Neuronal stem cell (in vitro differentiated cells): Measurements from ENCODE around the gene GDE1.
A peak's percentile ranks its signal among the peaks of the same experiment; 100 is the strongest.

Experiments used
- DNase-seq: peaks from one replicate; pipeline ENCODE4 v3.0.0-alpha.2; 2013; ENCODE audit warnings: low spot score
- H2AFZ ChIP-seq: one replicate; pipeline ENCODE4 v1.6.1; 2013; ENCODE audit warnings: mild to moderate bottlenecking, low read length, inconsistent platforms
- H2AK5ac ChIP-seq: 2 replicates; pipeline ENCODE4 v1.6.1; 2013; ENCODE audit warnings: low read depth, mild to moderate bottlenecking, inconsistent platforms, low read length, moderate library complexity, mixed read lengths
- H2BK120ac ChIP-seq: 2 replicates; pipeline ENCODE4 v1.6.1; 2013; ENCODE audit warnings: low read depth, mild to moderate bottlenecking, inconsistent platforms, low read length, moderate library complexity, mixed read lengths
- H2BK12ac ChIP-seq: one replicate; pipeline ENCODE4 v1.6.1; 2013; ENCODE audit warnings: low read length, inconsistent platforms
- H2BK15ac ChIP-seq: 2 replicates; pipeline ENCODE4 v1.6.1; 2013; ENCODE audit warnings: mild to moderate bottlenecking, low read length, inconsistent platforms, mixed read lengths
- H2BK5ac ChIP-seq: one replicate; pipeline ENCODE4 v1.6.1; 2013; ENCODE audit warnings: inconsistent platforms, mild to moderate bottlenecking, low read length, moderate library complexity
- H3K14ac ChIP-seq: one replicate; pipeline ENCODE4 v1.6.1; 2013; ENCODE audit warnings: low read length, inconsistent platforms
- H3K18ac ChIP-seq: 2 replicates; pipeline ENCODE4 v1.6.1; 2013; ENCODE audit warnings: low read length, inconsistent platforms
- H3K23ac ChIP-seq: 2 replicates; pipeline ENCODE4 v1.6.1; 2013; ENCODE audit warnings: low read depth, mild to moderate bottlenecking, mixed read lengths, low read length, inconsistent platforms; ENCODE audit not compliant: poor library complexity
- H3K27ac ChIP-seq: replicated peaks from 3 replicates; pipeline ENCODE4 v1.5.1; 2013; ENCODE audit warnings: low read length, inconsistent platforms
- H3K27me3 ChIP-seq, 3 experiments: 2 replicates each; pipeline ENCODE4 v1.6.1; 2013; ENCODE audit warnings: low read length in 3 of 3, mild to moderate bottlenecking in 2 of 3, inconsistent platforms in 1 of 3, low read depth in 1 of 3, mixed read lengths in 1 of 3, moderate library complexity in 1 of 3; ENCODE audit not compliant: control insufficient read depth in 3 of 3, insufficient read depth in 3 of 3
- H3K36me3 ChIP-seq, 2 donors: replicated peaks in 1 of 2; 2 replicates each; pipeline ENCODE4 v1.6.1; 2013; ENCODE audit warnings: low read length in 2 of 2; ENCODE audit not compliant: control insufficient read depth in 2 of 2, insufficient read depth in 2 of 2
- H3K4ac ChIP-seq: 2 replicates; pipeline ENCODE4 v1.6.1; 2013; ENCODE audit warnings: inconsistent platforms, mild to moderate bottlenecking, low read length, moderate library complexity
- H3K4me1 ChIP-seq, 2 donors: 1 replicate in 1 of 2; 2 replicates in 1 of 2; pipeline ENCODE4 v1.6.1; 2013; ENCODE audit warnings: low read length in 2 of 2, low read depth in 1 of 2; ENCODE audit not compliant: control insufficient read depth in 2 of 2, insufficient read depth in 1 of 2
- H3K4me2 ChIP-seq: one replicate; pipeline ENCODE4 v1.6.1; 2013; ENCODE audit warnings: mild to moderate bottlenecking, low read length, inconsistent platforms; ENCODE audit not compliant: insufficient read depth, poor library complexity, severe bottlenecking
- H3K4me3 ChIP-seq, 2 donors: 2 replicates each; pipeline ENCODE4 v1.5.1; 2013; ENCODE audit warnings: low read length in 2 of 2, mild to moderate bottlenecking in 2 of 2, inconsistent platforms in 1 of 2, moderate library complexity in 1 of 2
- H3K79me1 ChIP-seq: one replicate; pipeline ENCODE4 v1.6.1; 2013; ENCODE audit warnings: low read depth, mild to moderate bottlenecking, inconsistent platforms, low read length, moderate library complexity
- H3K9ac ChIP-seq: one replicate; pipeline ENCODE4 v1.6.1; 2013; ENCODE audit warnings: mild to moderate bottlenecking, low read depth, low read length, inconsistent platforms; ENCODE audit not compliant: poor library complexity
- H3K9me3 ChIP-seq, 2 donors: replicated peaks in 1 of 2; 2 replicates each; pipeline versions ENCODE3 to v1.6.1; 2013; ENCODE audit warnings: low read length in 2 of 2, mild to moderate bottlenecking in 2 of 2, inconsistent platforms in 1 of 2, low read depth in 1 of 2, mixed read lengths in 1 of 2, moderate library complexity in 1 of 2; ENCODE audit not compliant: control insufficient read depth in 2 of 2, insufficient read depth in 1 of 2
- H4K8ac ChIP-seq: one replicate; pipeline ENCODE4 v1.6.1; 2013; ENCODE audit warnings: low read depth, mild to moderate bottlenecking, inconsistent platforms, low read length, moderate library complexity
- H4K91ac ChIP-seq: one replicate; pipeline ENCODE4 v1.6.1; 2013; ENCODE audit warnings: low read length, low read depth, mild to moderate bottlenecking, inconsistent platforms; ENCODE audit not compliant: poor library complexity
- WGBS, 2 donors: extraction: QIAGEN DNeasy Blood & Tissue Kit; methylation state at CpG; one replicate each; pipeline ENCODE4 v1.1.7; 2013; ENCODE audit warnings: missing lambda C conversion rate in 2 of 2, mixed read lengths in 1 of 2; ENCODE audit not compliant: insufficient read length in 2 of 2, insufficient replicate concordance in 1 of 2; ENCODE audit errors: extremely low coverage in 2 of 2; 5-methylcytosine and 5-hydroxymethylcytosine counted together

Gene GDE1

GRCh38 chr16:19478505-19478904 lies 43.4 kb downstream of the GDE1 start:
- H3K9ac ChIP-seq, result no peak overlapping the region
- H4K8ac ChIP-seq, result no peak overlapping the region
- H2AK5ac ChIP-seq, result no peak overlapping the region
- no peak overlapping the region for H3K4me3 ChIP-seq
- H4K91ac ChIP-seq, result no peak overlapping the region
- H3K4ac ChIP-seq, result no peak overlapping the region
- H2BK5ac ChIP-seq, result no peak overlapping the region
- no peak overlapping the region for H3K18ac ChIP-seq
- H2BK15ac ChIP-seq, result no peak overlapping the region
- no peak overlapping the region for H3K27ac ChIP-seq
- H3K14ac ChIP-seq, result no peak overlapping the region
- H3K4me1 ChIP-seq, result peaks cover 0 to 5% of the 10 kb centered on the region in 2 donors
- H2BK12ac ChIP-seq, result no peak overlapping the region
- H3K79me1 ChIP-seq, result no peaks in the 10 kb centered on the region
- no peak overlapping the region for H2BK120ac ChIP-seq
- 100% methylated on average over 1 of the region's 1 CpG; no CpG with 5 or more reads in 1 of the 2 donors for WGBS, 2 donors
- H3K4me2 ChIP-seq, result no peak overlapping the region
- H2AFZ ChIP-seq, result no peak overlapping the region
- no peak for DNase-seq
- H3K23ac ChIP-seq, result no peak overlapping the region
- H3K27me3 ChIP-seq, result peaks cover 0 to 6% (median 0%) of the 10 kb centered on the region in 3 experiments
- no peaks in the 10 kb centered on the region for H3K36me3 ChIP-seq
- H3K9me3 ChIP-seq, result no peaks in the 10 kb centered on the region

- Histone ChIP-seq H4K8ac (no peak overlapping the region), H3K9me3 (no peaks in the 10 kb centered on the region), H2AFZ (peak overlapping the region; percentile 45), H3K18ac (no peak overlapping the region), H3K4me2 (no peak overlapping the region), H3K9ac (no peak overlapping the region), H2AK5ac (no peak overlapping the region), H4K91ac (no peak overlapping the region), H3K4me1 (peaks cover 0 to 5% of the 10 kb centered on the region in 2 donors), H2BK5ac (no peak overlapping the region), H2BK15ac (no peak overlapping the region), H3K4ac (no peak overlapping the region), H2BK12ac (no peak overlapping the region), H3K79me1 (no peaks in the 10 kb centered on the region), H3K27me3 (peaks cover 0 to 6% (median 0%) of the 10 kb centered on the region in 3 experiments), H3K23ac (no peak overlapping the region), H3K14ac (no peak overlapping the region), H3K36me3 (no peaks in the 10 kb centered on the region), H3K4me3 (no peak overlapping the region), H2BK120ac (no peak overlapping the region), H3K27ac (no peak overlapping the region)
- no CpG with 5 or more reads among the region's 5 CpGs for WGBS, 2 donors
- no peak for DNase-seq
Observed at GRCh38 chr16:19474617-19475016, 47.3 kb downstream of the GDE1 start.

- Histone ChIP-seq H3K27ac (no peak overlapping the region), H4K91ac (no peak overlapping the region), H4K8ac (no peak overlapping the region), H3K79me1 (no peaks in the 10 kb centered on the region), H3K18ac (no peak overlapping the region), H2BK120ac (no peak overlapping the region), H2BK12ac (no peak overlapping the region), H2BK5ac (no peak overlapping the region), H2BK15ac (no peak overlapping the region), H3K27me3 (peaks cover 0 to 6% (median 0%) of the 10 kb centered on the region in 3 experiments), H3K9me3 (peaks cover 0 to 2% of the 10 kb centered on the region in 2 donors), H3K4me3 (no peak overlapping the region), H3K23ac (no peak overlapping the region), H3K14ac (peak overlapping the region; percentile 63), H2AK5ac (no peak overlapping the region), H3K36me3 (no peaks in the 10 kb centered on the region), H3K4ac (no peak overlapping the region), H2AFZ (no peak overlapping the region), H3K4me2 (no peak overlapping the region), H3K9ac (no peak overlapping the region), H3K4me1 (peaks cover 0 to 5% of the 10 kb centered on the region in 2 donors)
- DNase-seq, result no peak
- no CpG with 5 or more reads among the region's 6 CpGs for WGBS, 2 donors
Observed at GRCh38 chr16:19472482-19472881, 49.4 kb downstream of the GDE1 start.

- Histone ChIP-seq H2BK12ac (no peak overlapping the region), H3K36me3 (no peaks in the 10 kb centered on the region), H3K4me2 (no peak overlapping the region), H4K8ac (no peak overlapping the region), H3K27me3 (no peaks in the 10 kb centered on the region), H2AK5ac (no peak overlapping the region), H3K23ac (no peak overlapping the region), H3K14ac (no peak overlapping the region), H3K9ac (no peak overlapping the region), H2BK15ac (no peak overlapping the region), H3K79me1 (no peaks in the 10 kb centered on the region), H3K27ac (no peak overlapping the region), H3K9me3 (peaks cover 0 to 2% of the 10 kb centered on the region in 2 donors), H3K4me3 (peak overlapping the region in 1 of 2 donors; percentile 58), H2BK5ac (no peak overlapping the region), H3K18ac (no peak overlapping the region), H3K4me1 (no peaks in the 10 kb centered on the region), H2AFZ (no peak overlapping the region), H3K4ac (no peak overlapping the region), H4K91ac (no peak overlapping the region), H2BK120ac (no peak overlapping the region)
- no CpG with 5 or more reads among the region's 3 CpGs for WGBS, 2 donors
- no peak for DNase-seq
Observed at GRCh38 chr16:19468300-19468699, 53.6 kb downstream of the GDE1 start.
